GM12878 (cell line): ENCODE measurements around the gene CKS1B. TPM values are rescaled to one million over a fixed set of nuclear protein-coding genes. Genes with fewer than 3 reads are reported as not detected.
A peak's percentile ranks its signal among the peaks of the same experiment; 100 is the strongest.

Source experiments
- ATAC-seq: fragments of 200-7000 bp; cut with Tn5 transposase; 3 replicates; pipeline ENCODE4 v1.9.1; 2020; ENCODE audit warnings: mild to moderate bottlenecking, moderate library complexity
- BruUV-seq: library from RNA; stranded (reverse); fragments of 400-500 nt; replicated peaks from 2 replicates; lab custom pipeline; 2021; lab: Mats Ljungman, UMichigan
- CTCF ChIA-PET: fragments of 300-600 bp; sonication (Branson Sonifier 250); formaldehyde crosslinking; extraction: SDS; loops from one replicate; lab custom pipeline; 2021; ENCODE audit warnings: inconsistent platforms; lab: Yijun Ruan, JAX
- POLR2A ChIA-PET: fragments of 350-600 bp; formaldehyde crosslinking; extraction: SDS; loops from one replicate; lab custom pipeline; 2021; ENCODE audit warnings: inconsistent platforms; lab: Charles Lee
- RAD21 ChIA-PET: fragments of 300-600 bp; sonication (Branson Sonifier 250); formaldehyde crosslinking; loops from one replicate; lab custom pipeline; 2023; ENCODE audit warnings: antibody characterized with exemption; ENCODE audit not compliant: unreplicated experiment; lab: Charles Lee
- SMC1A ChIA-PET: fragments of 300-600 bp; sonication (Branson Sonifier 250); formaldehyde crosslinking; loops from one replicate; lab custom pipeline; 2023; ENCODE audit not compliant: unreplicated experiment, uncharacterized antibody; lab: Charles Lee
- DNase-seq: peaks from one replicate; pipeline ENCODE4 v3.0.0-alpha.2; 2011; ENCODE audit warnings: low read depth, low spot score
- FAIRE-seq: peaks from 3 replicates; lab custom pipeline; 2011; peaks lifted over from hg19 to GRCh38; lab: Jason Lieb, UNC
- H2AFZ ChIP-seq: 2 replicates; pipeline ENCODE4 v1.6.0; 2011; ENCODE audit warnings: low read depth, low read length, control low read depth; ENCODE audit not compliant: control insufficient read depth
- H3K27ac ChIP-seq: 2 replicates; pipeline ENCODE4 v1.5.1; 2011; ENCODE audit warnings: control low read depth; ENCODE audit not compliant: control insufficient read depth, insufficient read depth
- H3K27me3 ChIP-seq, 2 experiments: replicated peaks in 1 of 2; 2 replicates each; pipeline versions ENCODE4 v1.6.0 to v1.6.1; 2011; ENCODE audit warnings: low read length in 1 of 2; ENCODE audit not compliant: control insufficient read depth in 2 of 2, insufficient read depth in 2 of 2
- H3K36me3 ChIP-seq, 2 experiments: 2 replicates each; pipeline ENCODE4 v1.5.1; 2011; ENCODE audit warnings: low read length in 1 of 2; ENCODE audit not compliant: control insufficient read depth in 2 of 2, insufficient read depth in 2 of 2
- H3K4me1 ChIP-seq: 2 replicates; pipeline ENCODE4 v1.6.1; 2011; ENCODE audit warnings: mild to moderate bottlenecking, low read length, moderate library complexity, mixed read lengths; ENCODE audit not compliant: control insufficient read depth, insufficient read depth
- H3K4me2 ChIP-seq: 2 replicates; pipeline ENCODE4 v1.6.0; 2011; ENCODE audit warnings: control low read depth; ENCODE audit not compliant: control insufficient read depth, insufficient read depth
- H3K4me3 ChIP-seq: fragments of 200-600 bp; sonication (generic); 2 replicates; pipeline ENCODE4 v1.5.1; 2016
- H3K79me2 ChIP-seq: 2 replicates; pipeline ENCODE4 v1.6.0; 2011; ENCODE audit warnings: low read length; ENCODE audit not compliant: control insufficient read depth, insufficient read depth
- H3K9ac ChIP-seq: 2 replicates; pipeline ENCODE4 v1.8.0; 2011; ENCODE audit warnings: low read length, control low read depth, mixed read lengths; ENCODE audit not compliant: control insufficient read depth, insufficient read depth
- H3K9me3 ChIP-seq: replicated peaks from 3 replicates; pipeline ENCODE4 v1.5.1; 2011; ENCODE audit warnings: mild to moderate bottlenecking, low read length; ENCODE audit not compliant: control insufficient read depth, insufficient read depth
- H4K20me1 ChIP-seq: 2 replicates; pipeline ENCODE4 v1.6.0; 2011; ENCODE audit not compliant: control insufficient read depth, insufficient read depth
- BACH1 ChIP-seq: fragments of 450-650 bp; IDR thresholded peaks from 2 replicates; pipeline ENCODE4 v1.6.1; 2017; ENCODE audit warnings: mild to moderate bottlenecking, borderline replicate concordance
- E2F8 ChIP-seq: fragments of 450-650 bp; IDR thresholded peaks from 2 replicates; pipeline ENCODE4 v1.6.1; 2018; ENCODE audit warnings: mild to moderate bottlenecking, low read depth, moderate library complexity; ENCODE audit not compliant: partially characterized antibody
- ESRRA ChIP-seq: IDR thresholded peaks from 2 replicates; pipeline ENCODE4 v1.6.1; 2012; ENCODE audit warnings: mild to moderate bottlenecking, low read length, improper control_type of control experiment
- ETV6 ChIP-seq, 2 experiments: fragments of 450-650 bp in 1 of 2; IDR thresholded peaks in 1 of 2; conservative IDR thresholded peaks in 1 of 2; 2 replicates each; pipeline ENCODE4 v1.6.1; 2014; ENCODE audit warnings: antibody characterized with exemption in 1 of 2, borderline replicate concordance in 1 of 2, low read depth in 1 of 2, mild to moderate bottlenecking in 1 of 2, moderate library complexity in 1 of 2
- LARP7 ChIP-seq: fragments of 450-650 bp; IDR thresholded peaks from 2 replicates; pipeline ENCODE4 v1.6.1; 2017; ENCODE audit warnings: mild to moderate bottlenecking
- NFYB ChIP-seq: IDR thresholded peaks from 2 replicates; pipeline ENCODE4 v1.6.1; 2011; ENCODE audit warnings: low read depth, mild to moderate bottlenecking, low read length, improper control_type of control experiment, moderate library complexity; ENCODE audit not compliant: insufficient read depth
- NRF1 ChIP-seq: conservative IDR thresholded peaks from 2 replicates; pipeline ENCODE4 v1.6.1; 2011; ENCODE audit warnings: mild to moderate bottlenecking, low read depth, low read length, improper control_type of control experiment
- PAX8 ChIP-seq: fragments of 450-650 bp; IDR thresholded peaks from 2 replicates; pipeline ENCODE4 v1.6.1; 2017; ENCODE audit warnings: mild to moderate bottlenecking, moderate library complexity
- REST ChIP-seq: IDR thresholded peaks from 2 replicates; pipeline ENCODE4 v1.6.1; 2012; ENCODE audit warnings: mild to moderate bottlenecking, low read depth, low read length
- RFX5 ChIP-seq: IDR thresholded peaks from 2 replicates; pipeline ENCODE4 v1.6.1; 2011; ENCODE audit warnings: low read depth, low read length, improper control_type of control experiment
- SIN3A ChIP-seq: IDR thresholded peaks from 2 replicates; pipeline ENCODE4 v1.6.1; 2012; ENCODE audit warnings: low read depth, low read length, improper control_type of control experiment
- SMAD5 ChIP-seq: IDR thresholded peaks from 2 replicates; pipeline ENCODE4 v1.6.1; 2016; ENCODE audit warnings: antibody characterized with exemption, low read depth
- STAT3 ChIP-seq: IDR thresholded peaks from 2 replicates; pipeline ENCODE4 v1.6.1; 2011; ENCODE audit warnings: low read depth, low read length, improper control_type of control experiment
- YBX1 ChIP-seq: fragments of 450-650 bp; IDR thresholded peaks from 2 replicates; pipeline ENCODE4 v1.6.1; 2016; ENCODE audit warnings: antibody characterized with exemption
- ZNF24 ChIP-seq: fragments of 450-650 bp; IDR thresholded peaks from 2 replicates; pipeline ENCODE4 v1.6.1; 2017; ENCODE audit warnings: antibody characterized with exemption, mild to moderate bottlenecking
- ZNF274 ChIP-seq: IDR thresholded peaks from one replicate; pipeline ENCODE4 v1.8.0; 2011; ENCODE audit not compliant: insufficient read length, insufficient read depth
- ZNF384 ChIP-seq: IDR thresholded peaks from 2 replicates; pipeline ENCODE4 v1.6.1; 2012; ENCODE audit warnings: low read depth, mild to moderate bottlenecking, low read length, improper control_type of control experiment, borderline replicate concordance
- WGBS: methylation state at CpG from one replicate; pipeline ENCODE4 v1.1.6; 2016; ENCODE audit warnings: low lambda C conversion rate; ENCODE audit not compliant: insufficient replicate concordance, insufficient coverage; ENCODE audit errors: missing lambda C conversion rate; 5-methylcytosine and 5-hydroxymethylcytosine counted together
- in situ Hi-C: fragments of 300-500 bp; cut with MboI; formaldehyde crosslinking; loops from 9 replicates; pipeline ENCODE4 v1.14.3; 2018; ENCODE audit warnings: mixed read lengths
- intact Hi-C: fragments of 100-400 bp; cut with micrococcal nuclease; formaldehyde crosslinking; loops from one replicate; pipeline ENCODE4 v1.14.2; 2022; ENCODE audit not compliant: unreplicated experiment
- polyA plus RNA-seq, 11 experiments: library from polyadenylated mRNA; depleted of rRNA in 4 of 11; unstranded in 6 of 11; stranded (reverse) in 5 of 11; fragments of >200 nt; fragmentation: Nextera tagmentation in 4 of 11; fragmentation: Illumina TruSeq in 1 of 11; extraction: Ambion mirVana in 4 of 11; extraction: Trizol in 1 of 11; gene quantifications; 1 replicate in 1 of 11; 2 replicates in 10 of 11; pipeline versions ENCODE4 v1.2.1 to v1.2.3, GENCODE V29; 2011 to 2016; ENCODE audit warnings: inconsistent platforms in 2 of 11, missing spikeins in 2 of 11, low read depth in 1 of 11
- total RNA-seq, 4 experiments: library from RNA; depleted of rRNA in 3 of 4; stranded (reverse); fragments of >200 nt in 3 of 4; fragmentation: Illumina TruSeq in 1 of 4; extraction: Trizol in 1 of 4; gene quantifications; 2 replicates each; pipeline versions ENCODE4 v1.2.1 to v1.2.3, GENCODE V29; 2013 to 2021

CKS1B gene
- total and polyA plus RNA-seq, 10 of the 15 experiments (the other 5 are each of a cell fraction or from before 2014, with no cell fraction given): 125 to 608 (median 364) TPM

DNA sequence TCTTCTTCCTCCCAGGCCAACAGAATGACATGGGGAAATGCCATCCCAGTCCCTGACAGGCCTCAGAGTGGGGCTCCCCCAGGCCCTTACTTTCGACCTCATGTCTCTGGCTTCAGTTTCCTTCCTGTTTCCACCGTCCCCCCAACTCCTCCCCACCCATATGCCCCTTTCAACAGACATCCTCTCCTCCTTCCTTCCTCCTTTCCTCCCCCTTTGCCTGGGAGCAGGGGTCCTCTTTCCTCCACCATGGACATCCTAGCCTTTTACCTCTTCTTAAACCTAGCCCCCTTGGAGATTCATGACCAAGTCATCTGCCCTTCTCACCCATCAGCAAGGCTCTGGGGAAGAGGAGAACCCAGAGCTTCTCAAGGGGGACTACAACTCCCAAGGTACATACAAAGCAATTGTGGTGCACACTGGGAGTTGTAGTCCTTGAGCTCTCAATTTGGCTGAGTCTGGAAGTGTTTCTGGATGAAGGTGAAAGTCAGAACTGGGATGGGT is 32.2 kb downstream of the CKS1B start (continued):
- no peak for TF ChIP-seq E2F8
- no peak for TF ChIP-seq ESRRA
- no peak for TF ChIP-seq BACH1
- no peak for TF ChIP-seq LARP7
- no peak for TF ChIP-seq ZNF384
- no peak for TF ChIP-seq YBX1

DNA sequence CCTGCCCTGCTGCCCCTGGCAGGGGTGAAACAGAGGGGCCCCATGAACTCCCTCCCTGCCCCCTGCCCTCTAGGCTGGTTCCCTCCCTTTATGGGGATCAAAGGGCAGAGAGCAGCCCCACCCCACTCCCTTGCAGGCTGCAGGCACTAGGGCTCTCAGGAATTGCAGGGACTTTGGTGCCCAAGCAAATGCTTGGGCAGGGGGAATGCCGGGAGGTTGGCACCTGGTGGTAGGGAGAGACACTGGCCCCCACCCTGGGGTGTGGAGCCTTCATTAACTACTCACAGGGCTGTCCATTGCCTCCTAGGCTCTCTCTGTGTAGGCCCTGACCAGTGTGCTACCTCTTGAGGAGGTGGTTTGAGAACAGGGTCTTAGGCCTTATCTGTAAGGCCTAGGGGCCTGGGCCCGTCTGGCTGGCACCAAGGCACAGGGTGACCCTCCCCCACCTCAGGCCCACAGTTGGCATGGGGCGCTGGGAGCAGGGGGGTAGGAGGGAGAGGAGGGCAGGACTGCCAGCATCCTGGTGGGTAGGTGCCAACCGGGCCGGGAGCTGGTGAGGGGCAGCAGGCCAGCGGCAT is 32.9 kb downstream of the CKS1B start:
- ChIA-PET RAD21 (interaction anchor here (0.7 to 1.5 kb wide), 2 partner anchors 24 to 37 kb away, joined by 3 read pairs; partner anchors contain the start of gene FLAD1), POLR2A (interaction anchor here (0.5 to 1.7 kb wide), 7 partner anchors 9 to 71 kb away, joined by 3 to 5 read pairs (median 4); partner anchors contain the start of genes PBXIP1, PMVK and SHC1), SMC1A (interaction anchor here (1.1 to 1.3 kb wide), 3 partner anchors 8 to 36 kb away, joined by 3 read pairs; no protein-coding TSS in a partner anchor), CTCF (interaction anchor here (1.5 to 3.6 kb wide), 2 partner anchors 10 to 67 kb away, joined by 3 to 27 read pairs; no protein-coding TSS in a partner anchor)
- FAIRE-seq (no peak), DNase-seq (no peak), ATAC-seq (no peak)
- Histone ChIP-seq H3K36me3 (peaks cover 0 to 7% of the 10 kb centered on the region in 2 experiments; a peak in 3 of 4 replicates), H3K27me3 (no peaks in the 10 kb centered on the region), H2AFZ (no peak overlapping the region), H3K9me3 (no peaks in the 10 kb centered on the region), H3K9ac (no peak overlapping the region), H3K4me2 (0 out of 2 replicates have a peak overlapping the region, but pooled peaks have one; percentile 32), H3K79me2 (peaks cover 60% of the 10 kb centered on the region), H3K4me3 (no peak overlapping the region), H3K27ac (no peak overlapping the region), H4K20me1 (0 out of 2 replicates have a peak, but pooled peaks cover 3% of the 10 kb centered on the region), H3K4me1 (peaks cover 56% of the 10 kb centered on the region)
- no TSS peak for BruUV-seq
- 80% methylated on average over 6 of the region's 6 CpGs for WGBS
- intact Hi-C loops: no loop called here
- in situ Hi-C loops: no loop called here
- TF ChIP-seq REST (no peak), RFX5 (no peak), ETV6 (conservative IDR thresholded peaks at IDR 0.05 in 1 of 2, IDR thresholded peaks at IDR 0.05 in 1 of 2; ENCODE audit: borderline replicate concordance in 1 of 2, low read depth in 1 of 2) (no peak), ZNF274 (no peak), NFYB (no peak), STAT3 (no peak), ZNF24 (no peak), PAX8 (no peak), SMAD5 (no peak), SIN3A (no peak), NRF1 (no peak)
